Lower lobe of right lung (tissue), 2 donors: Measurements from ENCODE around the gene INPP5D. TPM values are rescaled to one million over a fixed set of nuclear protein-coding genes. Genes with fewer than 3 reads are reported as not detected.

ENCODE experiments used
- ATAC-seq, 2 donors: fragments of 200-7000 bp; cut with Tn5 transposase; one replicate each; pipeline ENCODE4 v1.9.1; 2020 to 2022; ENCODE audit warnings: mild to moderate bottlenecking in 2 of 2, moderate library complexity in 2 of 2
- DNase-seq: peaks from one replicate; pipeline ENCODE4 v3.0.0-alpha.2; 2020
- H3K27ac ChIP-seq: fragments of 200-600 bp; one replicate; pipeline ENCODE4 v1.8.0; 2022
- H3K27me3 ChIP-seq: fragments of 200-600 bp; one replicate; pipeline ENCODE4 v1.8.0; 2022; ENCODE audit warnings: low read depth
- H3K36me3 ChIP-seq: fragments of 200-600 bp; one replicate; pipeline ENCODE4 v1.8.0; 2022; ENCODE audit warnings: mild to moderate bottlenecking
- H3K4me1 ChIP-seq: fragments of 200-600 bp; one replicate; pipeline ENCODE4 v1.8.0; 2022
- H3K4me3 ChIP-seq: fragments of 200-600 bp; one replicate; pipeline ENCODE4 v1.8.0; 2022; ENCODE audit warnings: mild to moderate bottlenecking
- H3K9me3 ChIP-seq: fragments of 200-600 bp; one replicate; pipeline ENCODE4 v1.8.0; 2022
- CTCF ChIP-seq: fragments of 200-600 bp; IDR thresholded peaks from one replicate; pipeline ENCODE4 v1.8.0; 2022; ENCODE audit warnings: antibody characterized with exemption, mild to moderate bottlenecking
- intact Hi-C: fragments of 100-400 bp; cut with DNase I; formaldehyde crosslinking; loops from one replicate; pipeline ENCODE4 v1.11.0; 2022
- total RNA-seq: library from RNA; stranded (reverse); fragmentation: NEBNext Ultra II Directional; extraction: Animal tissue kit (Norgen Biotek cat#: 25700); gene quantifications from one replicate; pipeline ENCODE4 v1.2.1, GENCODE V29; 2021
- donor health status: DM: no; HTN: yes; CAD: no; lungs with severe emphysema.

INPP5D gene
- total RNA-seq, 1 donor from 2014 or later: 32.0 TPM

GRCh38 chr2:233213975-233214374 lies 153.8 kb downstream of the INPP5D start:
- Histone ChIP-seq H3K27me3 (no peaks in the 10 kb centered on the region), H3K4me3 (no peak overlapping the region), H3K4me1 (peaks cover 15% of the 10 kb centered on the region), H3K27ac (no peak overlapping the region), H3K9me3 (no peaks in the 10 kb centered on the region), H3K36me3 (no peaks in the 10 kb centered on the region)
- intact Hi-C loops: no loop called here
- DNase-seq (no peak), ATAC-seq (no peak)
- TF ChIP-seq CTCF: no peak

DNA sequence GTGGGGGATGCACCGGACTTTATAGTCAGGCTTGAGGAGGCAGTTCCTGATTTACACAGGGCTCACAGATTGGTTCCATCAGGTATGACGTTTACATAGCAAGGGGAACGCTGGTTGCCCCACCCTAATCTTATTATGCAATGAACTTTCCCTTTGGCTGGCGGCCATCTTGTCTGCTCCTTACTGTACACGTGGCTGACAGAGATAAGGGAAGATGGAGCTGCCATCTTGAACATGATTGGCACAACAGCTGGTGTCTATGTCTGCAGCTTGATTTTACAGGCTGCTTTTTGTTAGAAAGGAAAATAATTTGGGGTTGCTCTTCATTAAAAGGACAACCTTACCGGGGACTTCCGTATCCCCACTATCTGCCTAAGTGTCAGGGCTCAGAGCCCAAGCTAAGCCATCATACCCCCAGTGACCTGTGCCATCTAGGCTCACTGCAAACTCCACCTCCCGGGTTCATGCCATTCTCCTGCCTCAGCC lies 157.8 kb downstream of the INPP5D start:
- no peak for TF ChIP-seq CTCF
- Histone ChIP-seq H3K9me3 (no peaks in the 10 kb centered on the region), H3K27me3 (no peaks in the 10 kb centered on the region), H3K27ac (no peak overlapping the region), H3K4me3 (no peak overlapping the region), H3K36me3 (no peaks in the 10 kb centered on the region), H3K4me1 (no peaks in the 10 kb centered on the region)
- no peak for DNase-seq
- ATAC-seq: no peak
- intact Hi-C loops: no loop called here

DNA sequence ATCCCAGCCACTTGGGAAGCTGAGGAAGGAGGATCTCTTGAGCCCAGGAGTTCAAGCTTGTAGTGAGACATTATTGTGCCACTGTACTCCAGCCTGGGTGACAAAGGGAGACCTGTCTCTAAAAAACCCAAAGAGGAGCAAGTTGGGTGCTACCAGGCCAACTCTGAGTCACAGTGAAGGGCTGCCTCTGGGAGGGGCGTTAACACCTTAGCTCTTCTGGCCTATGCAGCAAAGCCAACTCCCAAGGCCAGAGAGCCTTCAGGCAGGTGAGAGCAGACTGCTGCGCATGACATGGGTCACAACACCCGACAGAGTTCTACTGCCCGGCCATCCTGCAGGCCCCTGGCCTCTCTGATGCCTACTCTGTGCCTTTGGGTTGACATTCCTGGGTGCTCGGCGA lies 158.7 kb downstream of the INPP5D start:
- no peak for ATAC-seq

GRCh38 chr2:233219848-233220247 lies 159.7 kb downstream of the INPP5D start:
- no peak for TF ChIP-seq CTCF
- Histone ChIP-seq H3K27me3 (no peaks in the 10 kb centered on the region), H3K36me3 (no peaks in the 10 kb centered on the region), H3K9me3 (no peaks in the 10 kb centered on the region), H3K27ac (no peak overlapping the region), H3K4me3 (no peak overlapping the region), H3K4me1 (no peaks in the 10 kb centered on the region)
- ATAC-seq: no peak
- intact Hi-C loops: no loop called here
- no peak for DNase-seq

More for the DNA sequence above, 158.7 kb downstream of the INPP5D start:
- Histone ChIP-seq H3K9me3 (no peaks in the 10 kb centered on the region), H3K27me3 (no peaks in the 10 kb centered on the region), H3K4me1 (no peaks in the 10 kb centered on the region), H3K27ac (no peak overlapping the region), H3K4me3 (no peak overlapping the region), H3K36me3 (no peaks in the 10 kb centered on the region)
- no peak for TF ChIP-seq CTCF
- DNase-seq: no peak
- intact Hi-C loops: no loop called here

DNA sequence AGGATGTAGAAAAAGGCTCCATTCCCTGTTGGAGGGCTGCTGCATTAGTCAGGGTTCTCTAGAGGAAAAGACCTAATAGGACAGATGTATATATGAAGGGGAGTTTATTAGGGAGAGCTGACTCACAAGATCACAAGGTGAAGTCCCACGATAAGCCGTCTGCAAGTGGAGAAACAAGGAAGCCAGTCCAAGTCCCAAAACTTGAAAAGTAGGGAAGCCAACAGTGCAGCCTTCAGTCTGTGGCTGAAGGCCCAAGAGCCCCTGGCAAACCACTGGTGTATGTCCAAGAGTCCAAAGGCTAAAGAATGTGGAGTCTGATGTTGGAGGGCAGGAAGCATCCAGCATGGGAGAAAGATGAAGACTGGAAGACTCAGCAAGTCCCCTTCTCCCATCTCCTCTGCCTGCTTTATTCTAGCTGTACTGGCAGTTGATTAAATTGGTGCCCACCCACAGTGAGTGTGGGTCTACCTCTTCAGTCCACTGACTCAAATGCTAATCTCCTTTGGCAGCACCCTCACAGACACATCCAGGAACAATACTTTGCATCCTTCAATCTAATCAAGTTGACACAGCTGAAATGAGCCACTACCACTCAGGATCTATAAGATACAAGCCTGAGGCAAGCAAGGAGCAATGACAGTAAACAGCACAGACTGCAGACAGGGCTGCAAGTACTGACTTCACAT lies 161.4 kb downstream of the INPP5D start:
- Histone ChIP-seq H3K9me3 (no peaks in the 10 kb centered on the region), H3K27me3 (no peaks in the 10 kb centered on the region), H3K36me3 (no peaks in the 10 kb centered on the region), H3K27ac (no peak overlapping the region), H3K4me1 (no peaks in the 10 kb centered on the region), H3K4me3 (no peak overlapping the region)
- TF ChIP-seq CTCF: no peak
- ATAC-seq: no peak
- DNase-seq: no peak
- intact Hi-C loops: no loop called here
